ENCODE data around the gene SLC17A7.

DNA sequence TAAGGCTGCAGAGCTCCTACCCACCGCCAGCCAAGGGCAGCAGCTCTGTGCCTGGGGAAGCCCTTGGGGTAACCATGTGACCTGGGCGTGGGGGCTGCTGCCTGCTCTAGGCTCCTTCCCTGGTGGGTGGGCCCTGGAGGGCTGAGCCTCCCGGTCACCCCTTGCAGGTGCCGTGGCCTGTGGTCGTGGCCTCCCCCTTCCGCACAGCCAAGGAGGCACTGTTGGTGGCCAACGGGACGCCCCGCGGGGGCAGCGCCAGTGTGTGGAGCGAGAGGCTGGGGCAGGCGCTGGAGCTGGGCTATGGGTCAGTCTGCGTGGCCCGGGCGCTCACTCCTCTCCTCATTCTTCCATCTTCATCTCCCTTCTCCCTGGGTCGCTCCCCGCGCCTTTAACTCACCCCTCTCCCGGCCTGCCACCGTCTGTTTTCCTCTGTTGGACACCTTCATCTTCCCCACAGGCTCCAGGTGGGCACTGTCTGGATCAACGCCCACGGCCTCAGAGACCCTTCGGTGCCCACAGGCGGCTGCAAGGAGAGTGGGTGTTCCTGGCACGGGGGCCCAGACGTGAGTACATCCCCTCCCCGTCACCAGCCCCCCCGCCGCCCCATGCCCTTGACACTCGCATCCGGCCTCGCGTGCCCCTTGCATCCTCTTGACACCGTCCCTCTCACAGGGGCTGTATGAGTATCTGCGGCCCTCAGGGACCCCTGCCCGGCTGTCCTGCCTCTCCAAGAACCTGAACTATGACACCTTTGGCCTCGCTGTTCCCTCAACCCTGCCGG lies 22.8 kb upstream of the SLC17A7 start:
- TF ChIP-seq POLR2A (IDR thresholded peaks at IDR 0.05; ENCODE audit: low read depth, low read length) (no peak), MYC (IDR thresholded peaks at IDR 0.05; ENCODE audit: low read depth, low read length) (no peak), EZH2 (IDR thresholded peaks at IDR 0.05; ENCODE audit: borderline replicate concordance, low read depth, low read length, severe bottlenecking) (no peak), POLR2AphosphoS5 (IDR thresholded peaks at IDR 0.05; ENCODE audit: insufficient read depth, low read depth, low read length) (no peak), FOS (IDR thresholded peaks at IDR 0.05; ENCODE audit: borderline replicate concordance, insufficient read depth, low read length) (no peak), JUN (IDR thresholded peaks at IDR 0.05; ENCODE audit: borderline replicate concordance, insufficient read depth, insufficient read length, low read depth) (no peak)
- TF ChIP-seq, protein P1, sequence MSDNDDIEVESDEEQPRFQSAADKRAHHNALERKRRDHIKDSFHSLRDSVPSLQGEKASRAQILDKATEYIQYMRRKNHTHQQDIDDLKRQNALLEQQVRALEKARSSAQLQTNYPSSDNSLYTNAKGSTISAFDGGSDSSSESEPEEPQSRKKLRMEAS (IDR thresholded peaks at IDR 0.05; ENCODE audit: insufficient read depth, insufficient read length), result no peak
- TF ChIP-seq, protein P2, sequence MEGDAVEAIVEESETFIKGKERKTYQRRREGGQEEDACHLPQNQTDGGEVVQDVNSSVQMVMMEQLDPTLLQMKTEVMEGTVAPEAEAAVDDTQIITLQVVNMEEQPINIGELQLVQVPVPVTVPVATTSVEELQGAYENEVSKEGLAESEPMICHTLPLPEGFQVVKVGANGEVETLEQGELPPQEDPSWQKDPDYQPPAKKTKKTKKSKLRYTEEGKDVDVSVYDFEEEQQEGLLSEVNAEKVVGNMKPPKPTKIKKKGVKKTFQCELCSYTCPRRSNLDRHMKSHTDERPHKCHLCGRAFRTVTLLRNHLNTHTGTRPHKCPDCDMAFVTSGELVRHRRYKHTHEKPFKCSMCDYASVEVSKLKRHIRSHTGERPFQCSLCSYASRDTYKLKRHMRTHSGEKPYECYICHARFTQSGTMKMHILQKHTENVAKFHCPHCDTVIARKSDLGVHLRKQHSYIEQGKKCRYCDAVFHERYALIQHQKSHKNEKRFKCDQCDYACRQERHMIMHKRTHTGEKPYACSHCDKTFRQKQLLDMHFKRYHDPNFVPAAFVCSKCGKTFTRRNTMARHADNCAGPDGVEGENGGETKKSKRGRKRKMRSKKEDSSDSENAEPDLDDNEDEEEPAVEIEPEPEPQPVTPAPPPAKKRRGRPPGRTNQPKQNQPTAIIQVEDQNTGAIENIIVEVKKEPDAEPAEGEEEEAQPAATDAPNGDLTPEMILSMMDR (IDR thresholded peaks at IDR 0.05; ENCODE audit: extremely low read depth in 1 of 2, insufficient read depth in 1 of 2, low read depth in 1 of 2, low read length in 2 of 2), result no peak
